Measurements from ENCODE around the gene MCF2L2. TPM values are rescaled to one million over a fixed set of nuclear protein-coding genes. Genes with fewer than 3 reads are reported as not detected.

The MCF2L2 gene
- total and polyA plus RNA-seq, 9 donors: 0.12 to 2.2 (median 0.61) TPM

DNA sequence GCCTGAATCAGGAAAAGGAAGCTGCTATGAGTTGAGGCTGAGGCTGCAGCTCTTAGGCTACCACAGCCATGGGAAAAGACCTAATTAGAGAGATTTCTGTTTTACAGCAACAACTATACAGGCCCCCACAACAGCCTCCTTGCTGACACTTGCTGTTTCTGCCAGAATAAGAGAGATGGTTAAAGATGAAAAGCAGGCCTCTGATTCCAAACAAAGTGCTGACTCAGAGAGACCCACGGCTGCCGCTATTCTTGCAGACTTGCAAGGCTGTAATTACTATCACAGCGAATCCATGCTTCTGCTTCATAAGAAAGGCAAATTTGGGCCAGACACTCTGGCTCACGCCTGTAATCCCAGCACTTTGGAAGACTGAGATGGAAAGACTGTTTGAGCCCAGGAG is 41.8 kb downstream of the MCF2L2 start:
- TF ChIP-seq, protein P1, sequence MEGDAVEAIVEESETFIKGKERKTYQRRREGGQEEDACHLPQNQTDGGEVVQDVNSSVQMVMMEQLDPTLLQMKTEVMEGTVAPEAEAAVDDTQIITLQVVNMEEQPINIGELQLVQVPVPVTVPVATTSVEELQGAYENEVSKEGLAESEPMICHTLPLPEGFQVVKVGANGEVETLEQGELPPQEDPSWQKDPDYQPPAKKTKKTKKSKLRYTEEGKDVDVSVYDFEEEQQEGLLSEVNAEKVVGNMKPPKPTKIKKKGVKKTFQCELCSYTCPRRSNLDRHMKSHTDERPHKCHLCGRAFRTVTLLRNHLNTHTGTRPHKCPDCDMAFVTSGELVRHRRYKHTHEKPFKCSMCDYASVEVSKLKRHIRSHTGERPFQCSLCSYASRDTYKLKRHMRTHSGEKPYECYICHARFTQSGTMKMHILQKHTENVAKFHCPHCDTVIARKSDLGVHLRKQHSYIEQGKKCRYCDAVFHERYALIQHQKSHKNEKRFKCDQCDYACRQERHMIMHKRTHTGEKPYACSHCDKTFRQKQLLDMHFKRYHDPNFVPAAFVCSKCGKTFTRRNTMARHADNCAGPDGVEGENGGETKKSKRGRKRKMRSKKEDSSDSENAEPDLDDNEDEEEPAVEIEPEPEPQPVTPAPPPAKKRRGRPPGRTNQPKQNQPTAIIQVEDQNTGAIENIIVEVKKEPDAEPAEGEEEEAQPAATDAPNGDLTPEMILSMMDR (IDR thresholded peaks at IDR 0.05): no peak
- no peak for TF ChIP-seq POLR2A (IDR thresholded peaks at IDR 0.05)
- no peak for TF ChIP-seq EP300 (IDR thresholded peaks at IDR 0.05)
- H3K27ac ChIP-seq: no peak overlapping the region
- no peaks in the 10 kb centered on the region for H3K27me3 ChIP-seq
- H3K4me1 ChIP-seq (ENCODE audit: insufficient read depth): no peaks in the 10 kb centered on the region
- DNase-seq: no peak
- 71 to 75% (median 73%) methylated on average over 4 of the region's 4 CpGs for WGBS, 3 donors
- H3K4me3 ChIP-seq: no peak overlapping the region
- H3K36me3 ChIP-seq: no peaks in the 10 kb centered on the region
- intact Hi-C loops (cut with DNase I): loop anchor here in 3 of 4 donors (5.0 to 10.0 kb wide), 2 partner anchors 204 to 262 kb away; no protein-coding TSS in a partner anchor
- no peaks in the 10 kb centered on the region for H3K9me3 ChIP-seq

DNA sequence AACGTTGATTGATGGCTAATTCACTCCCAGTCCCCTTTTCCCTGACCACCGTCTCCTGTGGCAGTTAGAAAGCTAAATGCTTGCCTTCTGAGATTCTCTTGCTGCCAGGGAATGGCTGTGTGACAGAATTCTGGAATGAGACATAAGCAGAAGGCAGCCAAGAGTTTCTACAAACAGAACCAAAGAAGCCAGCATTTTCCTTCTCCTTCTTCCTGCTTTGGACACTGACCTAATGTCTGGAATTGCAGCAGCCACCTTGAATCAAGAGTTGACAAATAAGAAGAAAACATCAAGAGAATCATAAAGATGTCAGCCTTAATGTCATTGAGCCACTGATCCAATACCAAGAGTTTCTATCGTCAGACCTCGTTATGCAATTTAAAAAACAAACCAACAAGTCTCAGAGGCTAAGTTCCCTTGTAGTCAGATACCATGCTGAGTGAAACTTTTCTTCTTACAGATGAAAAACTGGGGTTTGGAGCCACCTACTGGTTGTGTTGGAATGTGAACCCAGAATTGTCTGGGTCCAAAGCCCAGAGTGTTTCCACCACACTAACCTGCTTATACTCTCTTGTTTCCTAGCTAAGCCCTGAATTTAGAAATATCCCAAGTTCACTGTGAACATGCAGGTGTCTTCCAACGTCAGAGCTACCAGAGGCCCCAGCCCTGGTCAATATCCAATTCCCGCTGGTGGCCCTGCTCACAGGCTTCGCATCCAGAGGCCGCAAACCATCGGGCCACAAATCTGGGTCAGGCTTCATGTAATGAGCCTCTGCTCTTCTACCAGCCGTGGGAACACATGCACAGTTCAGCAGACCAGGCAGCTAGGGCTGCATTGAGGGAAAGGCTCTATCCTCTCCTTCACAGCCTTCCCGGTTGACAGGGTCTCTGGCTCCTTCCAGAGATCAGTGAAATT is 42.5 kb downstream of the MCF2L2 start:
- H3K36me3 ChIP-seq: no peaks in the 10 kb centered on the region
- no peak overlapping the region for H3K27ac ChIP-seq
- intact Hi-C loops (cut with DNase I): loop anchor here in 3 of 4 donors (5.0 to 10.0 kb wide), 2 partner anchors 204 to 261 kb away; no protein-coding TSS in a partner anchor
- TF ChIP-seq, protein P1 (IDR thresholded peaks at IDR 0.05): peak; percentile 28 to 56 (median 44)
- no peak for TF ChIP-seq POLR2A (IDR thresholded peaks at IDR 0.05)
- peak in 4 of 5 donors; percentile 26 to 64 (median 31) for DNase-seq
- H3K27me3 ChIP-seq: no peaks in the 10 kb centered on the region
- H3K4me1 ChIP-seq (ENCODE audit: insufficient read depth): no peaks in the 10 kb centered on the region
- H3K9me3 ChIP-seq: no peaks in the 10 kb centered on the region
- H3K4me3 ChIP-seq: no peak overlapping the region
- 61 to 67% (median 61%) methylated on average over 11 of the region's 11 CpGs for WGBS, 3 donors

DNA sequence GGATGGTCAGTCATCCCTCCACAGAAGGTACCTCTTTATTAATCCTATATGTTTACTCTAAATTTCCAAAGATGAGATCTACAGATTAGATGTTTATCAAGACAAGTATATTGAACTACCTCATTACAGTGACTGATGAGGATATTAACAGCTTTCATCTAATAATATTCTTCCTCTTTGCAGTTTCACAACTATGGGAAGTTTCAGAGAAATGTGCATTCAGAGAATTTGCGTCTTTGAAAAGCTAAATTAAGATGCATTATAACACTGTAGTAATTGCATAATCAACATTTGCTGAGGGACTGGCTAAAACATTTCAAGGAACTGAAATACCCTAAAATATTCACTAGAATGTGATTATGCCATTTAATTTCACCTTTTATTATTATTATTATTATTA is 46.7 kb downstream of the MCF2L2 start:
- H3K4me1 ChIP-seq (ENCODE audit: insufficient read depth): no peaks in the 10 kb centered on the region
- no peaks in the 10 kb centered on the region for H3K27me3 ChIP-seq
- H3K36me3 ChIP-seq: no peaks in the 10 kb centered on the region
- TF ChIP-seq, protein P1 (IDR thresholded peaks at IDR 0.05): no peak
- TF ChIP-seq POLR2A (IDR thresholded peaks at IDR 0.05): no peak
- no peak for TF ChIP-seq EP300 (IDR thresholded peaks at IDR 0.05)
- no peak overlapping the region for H3K4me3 ChIP-seq
- no peak overlapping the region for H3K27ac ChIP-seq
- intact Hi-C loops (cut with DNase I): loop anchor here (2.0 to 10.0 kb wide), 4 partner anchors 199 to 259 kb away; no protein-coding TSS in a partner anchor
- 68 to 85% (median 85%) methylated on average over 1 of the region's 1 CpG for WGBS, 3 donors
- no peaks in the 10 kb centered on the region for H3K9me3 ChIP-seq
- DNase-seq: no peak

DNA sequence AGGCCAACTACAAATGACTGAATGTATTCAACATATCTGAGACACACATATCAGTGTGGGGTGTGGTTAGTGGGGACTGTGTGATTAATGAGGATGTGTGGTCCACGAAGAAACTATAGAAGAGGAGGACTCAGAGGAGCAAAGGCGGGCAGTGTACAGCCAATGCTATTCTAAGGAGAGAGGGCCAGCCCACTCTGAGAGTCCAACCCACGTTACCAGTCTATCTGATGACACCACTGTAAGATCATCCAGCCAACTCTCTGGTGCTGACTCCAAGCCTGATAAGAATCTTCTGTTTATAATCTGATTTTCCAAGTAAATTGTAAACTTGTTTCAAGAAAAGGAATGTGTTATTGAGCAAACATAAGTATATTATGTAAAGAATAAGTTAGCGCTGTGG is 47.2 kb downstream of the MCF2L2 start:
- H3K36me3 ChIP-seq: no peaks in the 10 kb centered on the region
- TF ChIP-seq EP300 (IDR thresholded peaks at IDR 0.05): no peak
- TF ChIP-seq, protein P1 (IDR thresholded peaks at IDR 0.05): no peak
- no peak for TF ChIP-seq POLR2A (IDR thresholded peaks at IDR 0.05)
- no peaks in the 10 kb centered on the region for H3K4me1 ChIP-seq (ENCODE audit: insufficient read depth)
- 76 to 83% (median 76%) methylated on average over 4 of the region's 4 CpGs for WGBS, 3 donors
- H3K9me3 ChIP-seq: no peaks in the 10 kb centered on the region
- H3K27ac ChIP-seq: no peak overlapping the region
- no peak overlapping the region for H3K4me3 ChIP-seq
- intact Hi-C loops (cut with DNase I): loop anchor here in 3 of 4 donors (5.0 to 10.0 kb wide), 3 partner anchors 199 to 259 kb away; no protein-coding TSS in a partner anchor
- H3K27me3 ChIP-seq: no peaks in the 10 kb centered on the region
- no peak for DNase-seq
